GM18519 (cell line): ENCODE measurements around the gene SWSAP1.
"Not testable (repeated sequence)": the region's sequence is repeated elsewhere in the genome, so short reads cannot be mapped to it uniquely, and the experiment has no call there.

Experiments
- ATAC-seq: cut with Tn5 transposase; IDR thresholded peaks from one replicate; pipeline ENCODE4 v1.9.1; 2021; ENCODE audit warnings: mild to moderate bottlenecking, moderate library complexity; ENCODE audit not compliant: unreplicated experiment, low FRiP score

The SWSAP1 gene

DNA sequence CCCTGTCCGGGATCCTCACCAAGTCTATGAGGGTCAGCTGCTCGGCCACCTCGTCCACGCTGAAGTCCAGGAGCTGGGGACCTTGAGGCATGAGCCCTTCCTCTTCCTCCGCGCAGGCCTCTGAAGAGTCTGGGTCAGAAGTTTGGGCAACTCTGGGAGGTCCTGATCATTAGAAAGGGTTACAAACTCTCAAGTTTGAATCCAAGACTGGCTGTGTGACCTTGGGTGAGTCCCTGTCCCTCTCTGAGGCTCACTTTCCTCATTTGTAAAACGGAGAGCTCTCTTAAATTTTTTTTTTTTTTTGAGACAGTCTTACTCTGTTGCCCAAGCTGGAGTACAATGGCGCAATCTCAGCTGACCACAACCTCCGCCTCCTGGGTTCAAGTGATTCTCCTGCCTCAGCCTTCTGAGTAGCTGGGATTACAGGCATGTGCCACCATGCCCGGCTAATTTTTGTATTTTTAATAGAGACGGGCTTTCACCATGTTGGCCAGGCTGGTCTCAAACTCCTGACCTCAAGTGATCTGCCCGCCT, 32.3 kb downstream of the SWSAP1 start:
- ATAC-seq, result not testable (repeated sequence)

DNA sequence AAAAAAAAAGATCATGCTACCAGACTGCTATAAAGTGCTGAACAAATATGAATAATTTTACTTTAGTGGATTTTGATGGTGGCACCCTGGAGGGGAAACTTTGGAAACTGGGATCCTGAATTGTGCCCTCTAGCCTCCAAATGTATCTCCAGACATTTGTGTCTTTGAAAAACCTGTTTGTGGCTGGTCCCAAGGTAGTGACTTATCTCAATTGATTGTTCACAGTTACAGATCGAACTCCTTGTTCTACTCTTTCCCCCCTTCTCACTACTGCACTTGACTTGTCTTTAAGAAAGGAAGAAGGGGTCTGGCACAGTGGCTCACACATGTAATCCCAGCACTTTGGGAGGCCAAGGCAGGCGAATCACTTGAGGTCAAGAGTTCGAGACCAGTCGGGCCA, 34.1 kb downstream of the SWSAP1 start:
- no peak for ATAC-seq

DNA sequence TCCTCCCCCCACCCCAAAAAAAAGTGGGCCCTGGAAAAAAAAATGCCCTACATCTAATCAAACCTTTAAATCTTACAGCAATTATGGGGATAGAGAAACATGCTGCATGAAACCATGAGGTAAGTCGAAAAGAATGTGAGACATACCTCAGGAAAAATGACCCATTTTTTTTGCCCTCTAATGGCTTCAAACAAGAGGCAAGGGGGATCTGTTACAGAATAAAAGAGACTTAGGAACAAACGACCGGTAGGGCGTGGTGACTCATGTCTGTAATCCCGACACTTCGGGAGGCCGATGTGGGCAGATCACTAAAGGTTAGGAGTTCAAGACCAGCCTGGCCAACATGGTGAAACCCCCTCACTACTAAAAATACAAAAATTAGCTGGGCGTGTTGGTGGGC, 36.2 kb downstream of the SWSAP1 start:
- no peak for ATAC-seq

DNA sequence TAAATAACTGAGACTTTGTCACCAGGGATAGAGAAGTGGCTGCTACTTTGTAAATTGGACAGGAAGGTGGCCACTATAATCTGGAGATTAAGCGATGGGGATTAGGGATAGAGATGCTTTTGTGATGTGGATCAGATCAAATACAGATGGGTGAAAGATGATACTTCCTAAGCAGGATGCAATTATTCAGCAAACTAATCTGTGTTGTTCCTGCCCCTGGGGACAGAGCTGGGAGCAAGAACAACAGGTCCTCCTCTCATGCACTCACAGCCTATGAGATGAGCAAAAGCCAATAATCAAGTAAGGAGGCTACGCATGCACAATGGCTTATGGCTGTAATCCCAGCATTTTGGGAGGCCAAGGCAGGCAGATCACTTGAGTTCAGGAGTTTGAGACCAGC, 40.1 kb downstream of the SWSAP1 start:
- ATAC-seq, result no peak

DNA sequence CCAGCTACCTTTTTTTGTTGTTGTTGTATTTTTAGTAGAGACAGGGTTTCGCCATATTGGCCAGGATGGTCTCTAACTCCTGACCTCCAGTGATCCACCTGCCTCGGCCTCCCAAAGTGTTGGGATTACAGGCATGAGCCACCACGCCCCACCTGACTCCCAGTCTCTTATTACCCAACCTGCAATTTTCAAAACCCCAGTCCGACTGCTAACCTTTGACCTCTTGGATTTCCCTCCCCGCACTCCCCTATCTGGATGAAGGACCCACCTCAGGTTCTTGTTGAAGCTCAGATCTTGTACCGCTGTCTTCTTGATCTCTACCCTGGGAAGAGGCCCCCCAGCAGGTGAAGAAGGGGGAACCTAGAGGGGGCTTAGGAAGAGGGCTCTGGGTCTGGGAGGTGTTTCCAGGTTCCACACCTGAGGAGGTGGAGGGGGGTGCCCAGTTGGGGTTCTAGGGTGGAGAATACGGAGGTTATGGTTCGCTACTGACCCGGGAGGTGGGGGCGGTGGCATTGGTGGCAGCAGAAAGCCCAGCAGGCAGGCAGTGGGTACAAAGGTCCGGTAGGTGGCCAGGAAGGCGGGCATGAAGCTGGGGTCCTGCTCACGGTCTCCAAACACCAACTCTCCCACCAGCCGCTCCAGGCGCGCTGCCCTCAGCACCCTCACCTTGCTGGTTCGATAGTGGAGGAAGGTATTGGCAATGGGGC, 42.0 kb downstream of the SWSAP1 start:
- no peak for ATAC-seq

DNA sequence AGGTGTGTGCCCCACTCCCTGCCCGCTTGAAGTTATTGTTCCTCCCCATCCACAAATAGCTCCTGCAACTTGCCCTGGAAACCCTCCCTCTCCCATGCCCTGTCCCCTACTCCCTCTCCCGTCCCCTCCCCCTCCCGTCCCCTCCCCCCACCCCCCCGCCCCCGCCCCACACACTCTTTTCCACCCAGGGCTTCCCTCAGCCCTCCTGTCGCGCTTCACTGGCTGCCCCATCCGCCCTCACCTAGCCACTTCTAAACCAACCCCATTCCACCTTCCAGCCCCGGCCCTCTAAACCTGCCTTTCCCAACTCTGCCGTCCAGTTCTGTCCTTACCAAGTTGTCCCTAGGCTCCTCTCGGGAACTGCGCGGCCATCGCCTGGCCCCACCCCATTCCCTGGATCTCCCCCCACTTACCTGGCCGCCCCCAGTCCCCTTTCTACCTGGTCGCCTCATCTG, 43.7 kb downstream of the SWSAP1 start:
- no peak for ATAC-seq

DNA sequence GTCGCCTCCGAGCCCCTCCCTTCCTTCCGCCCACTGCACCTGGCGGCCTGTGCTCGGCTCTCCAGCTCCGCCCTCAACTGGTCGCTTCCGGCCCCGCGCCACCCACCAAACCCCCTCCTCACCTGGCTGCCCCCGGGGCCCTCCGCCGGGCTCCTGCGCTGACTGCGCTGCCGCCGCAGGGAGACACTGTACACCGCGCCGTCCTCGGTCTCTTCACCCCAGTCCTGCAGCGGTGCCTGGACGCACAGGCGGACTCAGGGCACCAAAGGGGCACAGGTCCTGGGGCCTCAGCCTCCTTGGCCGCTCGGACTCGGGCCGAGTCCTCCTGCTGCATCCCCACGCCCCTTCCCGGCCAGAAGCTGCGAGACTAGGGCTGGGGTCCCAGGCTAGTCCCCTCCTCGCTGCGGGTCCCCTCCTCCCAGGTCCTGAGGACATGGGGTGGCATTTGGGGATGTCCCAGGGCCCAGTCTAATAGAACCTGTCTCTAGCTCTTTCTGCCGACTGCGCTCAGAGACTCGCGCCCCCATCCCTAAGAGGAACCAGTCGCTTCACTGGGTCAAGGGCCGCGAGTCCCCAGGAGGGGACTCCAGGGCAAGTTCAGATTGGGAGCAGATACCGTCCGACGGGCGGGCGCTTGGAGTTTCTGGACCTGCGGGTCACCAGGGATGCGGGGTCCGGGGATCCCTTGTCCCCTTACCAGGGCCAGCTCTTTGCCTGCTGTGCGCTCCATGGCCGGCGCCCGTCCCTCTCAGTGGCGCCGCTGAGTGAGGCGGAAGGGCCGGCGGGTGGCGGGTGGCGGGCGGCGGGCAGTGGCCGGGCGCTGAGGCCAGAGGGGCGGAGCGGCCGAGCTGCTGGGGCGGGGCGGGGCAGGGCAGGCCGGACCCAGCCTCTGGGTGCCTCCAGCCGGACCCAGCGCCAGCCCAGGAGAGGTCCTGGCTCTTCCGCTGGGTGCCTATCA, 44.4 kb downstream of the SWSAP1 start, which contains the start of gene RGL3:
TSS of gene RGL3 (minus strand) at position 766 of the 958 bp plus-strand sequence. CDS start at position 730, 36 bp downstream.
- ATAC-seq, result no peak

DNA sequence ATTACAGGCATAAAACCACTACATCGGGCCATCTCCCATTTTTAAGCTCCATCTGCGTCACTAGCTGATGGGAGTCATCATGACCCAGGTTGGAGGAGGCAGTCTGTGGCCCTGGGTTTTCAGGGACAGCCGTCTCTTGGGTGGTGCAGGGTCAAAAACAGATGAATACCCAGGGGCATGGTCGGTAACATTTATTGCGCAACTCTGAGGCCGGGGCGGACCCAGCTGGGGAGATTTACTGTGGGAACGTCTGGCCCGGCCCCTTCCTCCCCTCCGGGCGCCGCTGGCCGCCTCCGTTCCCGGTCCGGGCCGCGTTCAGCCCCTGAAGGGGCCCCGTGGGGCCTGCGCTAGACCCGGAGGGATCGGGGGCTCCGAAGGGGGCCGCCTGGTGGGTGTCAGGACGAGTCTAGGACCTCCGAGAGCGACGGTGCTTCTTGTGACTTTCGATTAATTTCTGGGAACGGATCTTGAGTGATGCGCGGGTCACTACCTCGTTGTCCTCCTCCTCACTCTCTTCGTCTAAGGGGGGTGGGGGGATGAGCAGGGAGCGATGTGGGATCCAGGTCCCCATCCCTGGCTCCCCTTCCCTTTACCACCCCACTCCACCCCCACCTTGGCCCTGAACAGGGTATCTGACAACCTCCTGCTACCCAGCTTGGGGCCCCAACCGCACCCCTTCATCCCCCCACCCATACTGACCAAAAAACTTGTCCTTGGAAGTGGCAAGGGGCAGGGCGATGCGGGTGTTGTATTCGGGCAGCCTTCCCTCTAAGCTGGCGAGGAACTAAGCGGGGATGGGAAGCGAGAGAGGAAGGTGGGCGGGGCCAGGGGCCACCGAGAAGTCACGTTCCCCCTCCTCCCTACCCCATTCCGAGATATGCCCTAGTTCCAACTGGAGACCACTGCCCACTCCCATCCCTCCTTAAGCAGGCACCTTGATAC, 46.2 kb downstream of the SWSAP1 start:
- no peak for ATAC-seq

DNA sequence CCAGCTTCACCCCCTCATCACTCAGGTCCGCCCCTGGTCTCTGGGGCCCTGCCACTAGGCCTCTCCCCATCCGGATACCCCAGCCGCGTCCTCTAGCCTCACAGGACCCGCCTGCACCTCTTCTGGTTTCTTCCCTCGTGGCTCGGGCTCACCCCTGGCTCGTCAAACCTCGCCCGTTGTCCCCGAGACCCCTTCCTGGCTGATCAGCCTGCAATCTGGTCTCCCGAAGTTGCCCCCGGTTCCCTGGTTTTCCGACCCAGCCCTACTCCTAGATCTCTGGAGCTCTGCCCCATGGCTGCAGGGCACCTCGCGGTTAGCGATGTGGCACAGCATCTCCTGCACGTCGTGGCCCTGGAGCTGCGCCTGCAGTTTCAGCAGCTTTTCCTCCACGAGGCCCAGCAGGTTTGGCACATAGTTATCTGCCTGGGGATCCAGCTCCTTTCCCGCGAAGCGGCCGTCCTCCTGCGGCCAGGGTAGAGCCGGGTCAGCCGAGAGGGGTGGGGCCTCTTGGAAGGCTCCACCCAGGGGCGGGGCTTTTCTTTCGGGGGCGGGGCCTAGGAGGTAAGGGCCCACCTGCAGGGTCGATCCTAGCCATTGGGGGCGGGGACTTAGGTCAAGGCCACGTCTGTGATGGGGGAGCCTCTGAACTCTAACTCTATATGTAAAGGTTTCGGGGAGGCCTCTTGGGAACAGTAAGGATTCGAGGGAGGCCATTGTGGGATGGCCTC, 47.1 kb downstream of the SWSAP1 start:
- no peak for ATAC-seq

DNA sequence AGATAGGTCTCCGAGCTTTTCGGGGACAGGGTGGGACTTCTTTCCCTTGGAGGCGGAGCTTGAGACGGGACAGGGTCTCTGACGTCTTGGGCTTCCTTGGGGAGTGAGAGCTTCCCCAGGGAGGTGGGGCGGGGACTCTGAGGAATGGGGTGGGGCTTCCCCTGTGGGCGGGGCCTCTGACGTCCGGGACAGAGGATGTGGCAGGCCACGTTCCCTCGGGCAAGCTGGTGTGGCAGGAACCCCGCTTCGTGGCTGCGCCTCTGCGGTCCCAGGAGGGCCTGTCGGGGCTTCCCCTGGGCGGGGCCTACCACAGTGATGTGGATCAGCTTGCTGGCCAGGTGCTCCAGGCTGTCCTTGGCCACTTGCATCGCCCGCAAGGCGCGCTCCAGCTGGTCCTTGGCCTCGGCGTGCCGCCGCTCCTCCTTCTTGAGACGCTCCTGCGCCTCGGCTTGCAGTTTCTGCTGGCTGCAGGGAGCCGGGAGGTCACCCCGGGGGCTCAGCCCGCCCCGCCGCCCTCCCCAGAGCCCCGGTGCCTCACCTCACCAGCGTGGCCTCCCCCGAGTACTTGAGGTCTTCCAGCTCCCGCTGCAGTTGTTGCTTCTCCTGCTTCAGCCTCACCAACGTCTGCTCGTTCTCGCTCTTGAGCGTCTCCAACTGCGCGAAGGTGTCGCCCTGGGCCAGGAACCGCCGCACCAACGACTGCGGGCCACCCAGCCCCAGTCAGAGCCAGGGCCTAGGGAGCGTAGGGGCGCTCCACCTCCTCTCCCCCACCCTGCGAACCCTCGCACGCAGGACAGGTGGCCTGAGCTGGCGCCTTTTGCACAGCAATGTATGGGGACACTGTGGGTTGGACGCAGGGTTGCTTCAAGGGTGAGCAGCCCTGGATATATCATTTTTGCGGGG, 47.9 kb downstream of the SWSAP1 start:
- ATAC-seq, result no peak

DNA sequence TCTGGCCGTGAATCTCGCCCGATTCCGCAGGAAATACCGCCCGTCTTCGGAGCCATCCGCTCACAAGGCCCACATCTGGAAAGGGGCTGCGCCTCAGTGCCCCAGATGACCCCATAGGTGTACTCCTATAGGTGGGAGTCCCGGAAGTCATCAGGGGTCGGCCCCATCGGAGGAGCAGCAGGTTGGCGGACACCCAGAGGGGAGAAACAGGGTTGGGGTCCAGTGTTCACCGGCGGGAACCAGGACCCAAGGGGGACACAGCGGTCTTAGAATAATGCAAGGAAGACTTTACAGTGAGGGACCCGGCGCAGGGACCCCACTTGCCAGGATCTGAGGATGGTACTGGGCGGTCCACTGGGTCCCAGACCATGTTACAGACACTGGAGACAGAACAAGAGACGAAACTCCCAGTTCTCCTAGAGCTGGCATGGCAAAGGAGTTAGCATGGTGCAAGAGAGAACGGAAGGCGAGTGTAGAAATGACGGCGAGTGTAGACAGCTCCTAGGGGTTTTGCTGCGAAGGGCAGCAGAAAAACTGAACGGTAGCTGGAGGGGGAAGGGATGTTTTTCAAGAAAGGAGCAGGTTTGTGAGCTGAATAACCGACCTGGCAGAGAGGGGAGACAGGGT, 48.8 kb downstream of the SWSAP1 start:
- ATAC-seq, result no peak

DNA sequence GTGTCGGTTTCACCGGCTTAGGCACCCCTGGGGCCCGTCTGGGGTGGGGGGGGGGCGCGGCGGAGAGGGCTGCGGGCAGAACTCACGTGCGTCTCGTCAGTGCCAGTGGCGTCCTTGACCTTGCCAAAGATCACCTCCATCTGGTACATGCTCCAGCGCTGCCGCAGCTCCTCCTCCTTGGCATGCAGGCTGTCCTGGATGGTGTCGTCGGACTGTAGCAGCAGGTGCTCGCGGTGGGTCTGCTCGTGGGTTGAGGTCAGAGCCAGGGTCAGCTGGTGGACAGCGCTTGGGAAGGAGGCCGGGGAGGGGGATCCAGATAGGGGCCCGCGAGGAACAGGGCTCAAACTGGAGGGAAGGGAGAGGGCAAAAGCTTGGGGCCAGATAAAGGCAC, 49.3 kb downstream of the SWSAP1 start:
- ATAC-seq, result no peak
